ENCODE results near the gene LTV1.

DNA sequence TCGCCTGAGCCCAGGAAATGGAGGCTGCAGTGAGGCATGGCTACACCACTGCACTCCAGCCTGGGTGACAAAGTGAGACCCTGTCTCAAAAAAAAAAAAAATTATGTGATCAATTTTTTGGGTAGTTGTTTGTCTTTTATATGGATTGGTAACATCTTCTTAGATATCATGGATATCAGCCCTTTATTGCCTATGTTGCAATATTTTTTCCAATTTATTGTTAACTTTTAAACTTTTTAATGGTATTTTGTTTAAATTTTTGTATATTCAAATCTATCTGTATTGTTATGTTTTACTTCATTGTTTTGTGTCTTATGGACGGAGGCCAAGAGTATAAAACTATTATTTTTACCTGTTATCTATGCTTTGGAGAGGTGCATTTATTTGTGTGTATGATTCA lies 32.4 kb upstream of the LTV1 start:
- TF ChIP-seq SREBF2 (CRISPR knock-in tag; IDR thresholded peaks at IDR 0.05) (no peak), CHD2 (IDR thresholded peaks at IDR 0.05; ENCODE audit: low read depth, low read length) (no peak), ZNF263 (CRISPR knock-in tag; IDR thresholded peaks at IDR 0.05; ENCODE audit: borderline replicate concordance) (no peak), POLR3G (IDR thresholded peaks at IDR 0.05; ENCODE audit: extremely low read depth, insufficient read length, insufficient replicate concordance) (no peak), POLR2AphosphoS2 (IDR thresholded peaks at IDR 0.05; ENCODE audit: low read length) (no peak), RAD21 (CRISPR knock-in tag; conservative IDR thresholded peaks at IDR 0.05 in 1 of 2, IDR thresholded peaks at IDR 0.05 in 1 of 2) (no peak), HMGN3 (IDR thresholded peaks at IDR 0.05; ENCODE audit: borderline replicate concordance, extremely low read depth, insufficient read length, low read depth, low read length) (no peak)
- TF ChIP-seq, protein P1, sequence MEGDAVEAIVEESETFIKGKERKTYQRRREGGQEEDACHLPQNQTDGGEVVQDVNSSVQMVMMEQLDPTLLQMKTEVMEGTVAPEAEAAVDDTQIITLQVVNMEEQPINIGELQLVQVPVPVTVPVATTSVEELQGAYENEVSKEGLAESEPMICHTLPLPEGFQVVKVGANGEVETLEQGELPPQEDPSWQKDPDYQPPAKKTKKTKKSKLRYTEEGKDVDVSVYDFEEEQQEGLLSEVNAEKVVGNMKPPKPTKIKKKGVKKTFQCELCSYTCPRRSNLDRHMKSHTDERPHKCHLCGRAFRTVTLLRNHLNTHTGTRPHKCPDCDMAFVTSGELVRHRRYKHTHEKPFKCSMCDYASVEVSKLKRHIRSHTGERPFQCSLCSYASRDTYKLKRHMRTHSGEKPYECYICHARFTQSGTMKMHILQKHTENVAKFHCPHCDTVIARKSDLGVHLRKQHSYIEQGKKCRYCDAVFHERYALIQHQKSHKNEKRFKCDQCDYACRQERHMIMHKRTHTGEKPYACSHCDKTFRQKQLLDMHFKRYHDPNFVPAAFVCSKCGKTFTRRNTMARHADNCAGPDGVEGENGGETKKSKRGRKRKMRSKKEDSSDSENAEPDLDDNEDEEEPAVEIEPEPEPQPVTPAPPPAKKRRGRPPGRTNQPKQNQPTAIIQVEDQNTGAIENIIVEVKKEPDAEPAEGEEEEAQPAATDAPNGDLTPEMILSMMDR (IDR thresholded peaks at IDR 0.05 in 2 of 3, conservative IDR thresholded peaks at IDR 0.05 in 1 of 3; ENCODE audit: insufficient read depth in 2 of 3, low read depth in 1 of 3, low read length in 3 of 3), result no peak
